PC-9 (cell line): ENCODE results near the gene NPTN. TPM values are rescaled to one million over a fixed set of nuclear protein-coding genes. Genes with fewer than 3 reads are reported as not detected.

Experiments
- BruUV-seq: library from RNA; stranded (reverse); fragments of 400-500 nt; replicated peaks from 2 replicates; lab custom pipeline; 2021; lab: Mats Ljungman, UMichigan
- CTCF ChIA-PET: fragments of 300-600 bp; sonication (Branson Sonifier 250); formaldehyde crosslinking; loops from one replicate; lab custom pipeline; 2022; ENCODE audit warnings: antibody characterized with exemption; lab: Charles Lee
- POLR2A ChIA-PET: fragments of 300-600 bp; sonication (Branson Sonifier 250); formaldehyde crosslinking; loops from one replicate; lab custom pipeline; 2022; ENCODE audit warnings: antibody characterized with exemption; ENCODE audit not compliant: unreplicated experiment; lab: Charles Lee
- DNase-seq, 2 experiments: peaks; one replicate each; pipeline versions ENCODE4 v3.0.0 to v3.0.0-alpha.2; 2015 to 2022; ENCODE audit warnings: mixed read lengths in 1 of 2
- H2AFZ ChIP-seq: fragments of 200-600 bp; sonication (generic); 2 replicates; pipeline ENCODE4 v1.8.1; 2017; ENCODE audit warnings: antibody characterized with exemption
- H3F3A ChIP-seq: fragments of 200-600 bp; sonication (generic); 2 replicates; pipeline ENCODE4 v1.8.1; 2017; ENCODE audit warnings: antibody characterized with exemption, mild to moderate bottlenecking, low read depth; ENCODE audit not compliant: insufficient read depth
- H3K27ac ChIP-seq: fragments of 200-600 bp; sonication (generic); 2 replicates; pipeline ENCODE4 v1.6.1; 2016; ENCODE audit warnings: mixed run types
- H3K27me3 ChIP-seq: fragments of 200-600 bp; sonication (generic); 2 replicates; pipeline ENCODE4 v1.6.1; 2016; ENCODE audit warnings: low read depth, mixed run types; ENCODE audit not compliant: insufficient read depth
- H3K36me3 ChIP-seq: fragments of 200-600 bp; sonication (generic); 2 replicates; pipeline ENCODE4 v1.6.1; 2016; ENCODE audit warnings: low read depth, mixed run types
- H3K4me1 ChIP-seq: fragments of 200-600 bp; sonication (generic); replicated peaks from 2 replicates; pipeline ENCODE4 v1.6.1; 2016; ENCODE audit warnings: mixed run types; ENCODE audit not compliant: insufficient read depth
- H3K4me2 ChIP-seq: fragments of 200-600 bp; sonication (generic); 2 replicates; pipeline ENCODE4 v1.6.1; 2017; ENCODE audit warnings: mixed run types
- H3K4me3 ChIP-seq: fragments of 200-600 bp; sonication (generic); 2 replicates; pipeline ENCODE4 v1.6.1; 2016; ENCODE audit warnings: mixed run types
- H3K79me2 ChIP-seq: fragments of 200-600 bp; sonication (generic); 2 replicates; pipeline ENCODE4 v1.6.1; 2017; ENCODE audit warnings: low read depth, mixed run types
- H3K9me2 ChIP-seq: fragments of 200-600 bp; sonication (generic); 2 replicates; pipeline ENCODE4 v1.8.1; 2017; ENCODE audit warnings: mild to moderate bottlenecking; ENCODE audit not compliant: insufficient read depth
- H3K9me3 ChIP-seq: fragments of 200-600 bp; sonication (generic); 2 replicates; pipeline ENCODE4 v1.8.1; 2016; ENCODE audit warnings: low read depth; ENCODE audit not compliant: insufficient read depth
- H4K20me1 ChIP-seq: fragments of 200-600 bp; sonication (generic); 2 replicates; pipeline ENCODE4 v1.8.1; 2017; ENCODE audit not compliant: insufficient read depth
- CTCF ChIP-seq: fragments of 200-600 bp; sonication (generic); conservative IDR thresholded peaks from 2 replicates; pipeline ENCODE4 v1.6.1; 2017; ENCODE audit warnings: mixed run types, antibody characterized with exemption, mild to moderate bottlenecking, moderate library complexity
- EZH2 ChIP-seq: fragments of 200-600 bp; sonication (generic); IDR thresholded peaks from 2 replicates; pipeline ENCODE4 v1.8.0; 2017; ENCODE audit warnings: antibody characterized with exemption, low read depth
- intact Hi-C: fragments of 100-400 bp; cut with micrococcal nuclease; formaldehyde crosslinking; loops from one replicate; pipeline ENCODE4 v1.10.0; 2022; ENCODE audit not compliant: unreplicated experiment
- total RNA-seq: library from RNA; stranded (reverse); gene quantifications from 2 replicates; pipeline ENCODE4 v1.2.3, GENCODE V29; 2021

NPTN gene
- total RNA-seq, 1 experiment from 2014 or later = 101 TPM

GRCh38 chr15:73541479-73541878, 91.7 kb downstream of the NPTN start:
- H3K36me3 ChIP-seq = no peaks in the 10 kb centered on the region
- no peaks in the 10 kb centered on the region for H4K20me1 ChIP-seq
- no peaks in the 10 kb centered on the region for H3K27me3 ChIP-seq
- DNase-seq = no peak
- no peak for TF ChIP-seq CTCF
- TF ChIP-seq EZH2 = no peak
- ChIA-PET CTCF (no interaction called here), POLR2A (no interaction called here)
- H3K79me2 ChIP-seq = no peaks in the 10 kb centered on the region
- H3K27ac ChIP-seq = no peak overlapping the region
- H2AFZ ChIP-seq = no peak overlapping the region
- no peak overlapping the region for H3K4me3 ChIP-seq
- no peaks in the 10 kb centered on the region for H3K9me2 ChIP-seq
- H3F3A ChIP-seq = peaks cover 11% of the 10 kb centered on the region
- H3K4me2 ChIP-seq = no peak overlapping the region
- no TSS peak for BruUV-seq
- intact Hi-C loops = no loop called here
- H3K9me3 ChIP-seq = no peaks in the 10 kb centered on the region
- peaks cover 27% of the 10 kb centered on the region for H3K4me1 ChIP-seq

- peak in 1 of 2 experiments; percentile 75 for DNase-seq
- H3K4me2 ChIP-seq = peak overlapping the region; percentile 70
- POLR2A ChIA-PET = no interaction called here
- H3K27ac ChIP-seq = peak overlapping the region; percentile 50
- H3K9me2 ChIP-seq = no peaks in the 10 kb centered on the region
- H3K27me3 ChIP-seq = no peaks in the 10 kb centered on the region
- intact Hi-C loops = no loop called here
- no peaks in the 10 kb centered on the region for H4K20me1 ChIP-seq
- no TSS peak for BruUV-seq
- H2AFZ ChIP-seq = peak overlapping the region; percentile 30; the same call in 1 of the 2 replicates
- H3K4me3 ChIP-seq = peak overlapping the region; percentile 40; the same call in 1 of the 2 replicates
- H3K79me2 ChIP-seq = no peaks in the 10 kb centered on the region
- peaks cover 11% of the 10 kb centered on the region for H3F3A ChIP-seq
- H3K36me3 ChIP-seq = no peaks in the 10 kb centered on the region
- no peaks in the 10 kb centered on the region for H3K9me3 ChIP-seq
- CTCF ChIA-PET = no interaction called here
- no peak for TF ChIP-seq EZH2
- no peak for TF ChIP-seq CTCF
- peaks cover 27% of the 10 kb centered on the region for H3K4me1 ChIP-seq
These were observed 93.0 kb downstream of the NPTN start for GRCh38 chr15:73540161-73540560.

- peaks cover 11% of the 10 kb centered on the region for H3F3A ChIP-seq
- peak overlapping the region; percentile 70 for H3K4me2 ChIP-seq
- H3K27ac ChIP-seq = peak overlapping the region; percentile 50
- H4K20me1 ChIP-seq = no peaks in the 10 kb centered on the region
- no peaks in the 10 kb centered on the region for H3K9me2 ChIP-seq
- no peaks in the 10 kb centered on the region for H3K9me3 ChIP-seq
- CTCF ChIA-PET = interaction anchor here (0.6 kb wide), 3 partner anchors 21 to 783 kb away, joined by 3 to 6 read pairs (median 3); no protein-coding TSS in a partner anchor
- peak; percentile 70 to 76 for DNase-seq
- peaks cover 27% of the 10 kb centered on the region for H3K4me1 ChIP-seq
- TF ChIP-seq CTCF (no peak), EZH2 (no peak)
- H3K4me3 ChIP-seq = peak overlapping the region; percentile 40; the same call in 1 of the 2 replicates
- POLR2A ChIA-PET = no interaction called here
- no peak overlapping the region for H2AFZ ChIP-seq
- BruUV-seq = no TSS peak
- no peaks in the 10 kb centered on the region for H3K27me3 ChIP-seq
- no peaks in the 10 kb centered on the region for H3K36me3 ChIP-seq
- H3K79me2 ChIP-seq = no peaks in the 10 kb centered on the region
- intact Hi-C loops = no loop called here
These were observed 93.7 kb downstream of the NPTN start for GRCh38 chr15:73539212-73540128.
